SK-MEL-5 (cell line): Measurements from ENCODE around the gene NMRAL1. TPM values are rescaled to one million over a fixed set of nuclear protein-coding genes. Genes with fewer than 3 reads are reported as not detected.
A peak's percentile ranks its signal among the peaks of the same experiment; 100 is the strongest.

ENCODE experiments used
- DNase-seq: peaks from one replicate; pipeline ENCODE4 v3.0.0-alpha.2; 2016; ENCODE audit warnings: low read depth, low spot score
- in situ Hi-C: cut with HindIII; loops from 2 replicates; pipeline ENCODE4 v1.10.0; 2016; ENCODE audit warnings: low sequenced_read_pairs, high pct_unique_total_duplicates, low pct_unique_long_range_greater_than_20kb
- total RNA-seq: library from RNA; depleted of rRNA; stranded (reverse); fragments of >200 nt; shearing (Covaris generic); gene quantifications from 2 replicates; pipeline ENCODE4 v1.2.3, GENCODE V29; 2014

NMRAL1 gene
- total RNA-seq, 1 experiment from 2014 or later: 34.5 TPM

DNA sequence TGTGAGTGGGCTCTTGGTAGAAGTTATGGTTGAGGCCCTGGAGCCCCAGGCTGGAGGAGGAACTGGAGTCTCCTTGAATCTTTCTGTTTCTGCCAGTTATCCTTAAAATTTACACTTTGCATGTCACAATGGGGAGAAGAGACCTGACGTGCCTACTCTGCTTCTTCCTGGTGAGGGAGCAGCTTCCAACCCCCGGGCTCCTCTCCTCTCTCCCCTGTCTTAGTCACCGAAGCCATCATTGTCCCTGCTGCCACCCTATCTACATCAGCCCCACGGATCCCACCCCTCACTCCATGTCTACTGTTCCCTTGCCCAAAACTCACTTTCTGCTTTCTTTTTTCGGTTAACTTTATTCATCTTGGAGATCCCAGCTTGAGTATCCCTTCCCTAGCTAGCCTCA, 31.2 kb downstream of the NMRAL1 start:
- no peak for DNase-seq
- in situ Hi-C loops: no loop called here

DNA sequence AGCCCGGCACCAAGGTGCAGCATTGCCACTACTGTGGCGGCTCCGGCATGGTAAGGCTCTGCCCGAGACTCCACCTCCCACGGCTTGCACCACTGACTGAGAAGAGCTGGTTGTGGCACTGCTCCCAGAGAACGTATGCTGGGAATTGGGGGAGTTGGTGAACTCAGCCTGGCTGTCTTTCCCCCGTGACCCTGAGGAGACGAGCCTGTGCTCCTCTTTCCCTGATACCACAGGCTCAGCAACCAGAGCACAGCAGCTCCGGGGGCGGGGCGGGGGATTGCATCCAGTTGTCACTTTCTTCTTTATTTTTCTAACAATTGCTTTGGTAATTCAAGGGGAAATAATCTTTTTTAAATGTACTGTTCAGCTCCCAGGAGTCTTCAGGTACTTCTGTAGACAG, 32.1 kb downstream of the NMRAL1 start:
- DNase-seq: no peak
- in situ Hi-C loops: no loop called here

DNA sequence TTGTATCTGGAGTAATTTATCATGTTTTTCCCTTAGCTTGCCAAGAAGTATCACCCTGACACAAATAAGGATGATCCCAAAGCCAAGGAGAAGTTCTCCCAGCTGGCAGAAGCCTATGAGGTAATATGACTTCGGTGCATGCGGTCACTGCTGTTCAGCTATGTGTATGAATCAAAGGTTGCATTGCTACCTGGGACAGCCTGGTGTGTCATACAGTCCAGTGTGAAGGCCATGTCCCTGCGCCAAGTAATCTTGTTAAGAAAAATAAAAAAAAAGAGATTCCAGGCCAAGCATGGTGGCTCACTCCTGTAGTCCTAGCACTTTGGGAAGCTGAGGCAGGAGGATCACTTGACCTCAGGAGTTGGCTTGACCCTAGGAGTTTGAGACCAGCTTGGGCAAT, 37.1 kb downstream of the NMRAL1 start:
- in situ Hi-C loops: no loop called here
- DNase-seq: no peak

DNA sequence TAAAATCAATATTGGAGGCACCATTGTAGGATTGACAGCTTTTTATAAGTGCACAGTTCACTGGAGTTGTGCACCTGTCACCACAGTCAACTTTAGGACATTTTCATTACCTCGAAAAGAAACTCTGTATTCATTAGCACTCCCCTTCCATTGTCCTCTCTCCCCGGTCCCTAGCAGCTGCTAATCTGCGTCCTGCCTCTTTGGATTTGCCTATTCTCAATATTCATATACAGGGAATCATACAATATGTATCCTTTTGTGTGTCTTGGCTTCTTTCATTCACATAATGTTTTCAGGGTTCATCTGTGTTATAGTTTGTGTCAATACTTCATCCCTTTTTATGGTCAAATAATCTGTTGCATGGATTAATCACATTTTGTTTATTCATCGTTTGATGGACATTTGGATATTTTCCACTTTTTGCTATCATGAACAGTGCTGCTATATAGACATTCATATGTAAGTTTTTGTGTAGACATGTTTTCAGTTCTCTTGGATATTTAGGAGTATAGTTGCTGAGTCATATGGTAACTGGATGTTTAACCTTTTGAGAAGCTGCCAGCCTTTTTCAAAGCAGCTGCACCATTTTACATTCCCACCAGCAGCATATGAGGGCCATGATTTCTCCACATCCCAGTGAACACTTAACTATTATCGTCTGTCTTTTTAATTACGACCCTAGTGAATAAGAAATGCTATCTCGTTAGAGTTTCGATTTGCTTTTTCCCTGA, 38.9 kb downstream of the NMRAL1 start:
- in situ Hi-C loops: no loop called here
- no peak for DNase-seq

DNA sequence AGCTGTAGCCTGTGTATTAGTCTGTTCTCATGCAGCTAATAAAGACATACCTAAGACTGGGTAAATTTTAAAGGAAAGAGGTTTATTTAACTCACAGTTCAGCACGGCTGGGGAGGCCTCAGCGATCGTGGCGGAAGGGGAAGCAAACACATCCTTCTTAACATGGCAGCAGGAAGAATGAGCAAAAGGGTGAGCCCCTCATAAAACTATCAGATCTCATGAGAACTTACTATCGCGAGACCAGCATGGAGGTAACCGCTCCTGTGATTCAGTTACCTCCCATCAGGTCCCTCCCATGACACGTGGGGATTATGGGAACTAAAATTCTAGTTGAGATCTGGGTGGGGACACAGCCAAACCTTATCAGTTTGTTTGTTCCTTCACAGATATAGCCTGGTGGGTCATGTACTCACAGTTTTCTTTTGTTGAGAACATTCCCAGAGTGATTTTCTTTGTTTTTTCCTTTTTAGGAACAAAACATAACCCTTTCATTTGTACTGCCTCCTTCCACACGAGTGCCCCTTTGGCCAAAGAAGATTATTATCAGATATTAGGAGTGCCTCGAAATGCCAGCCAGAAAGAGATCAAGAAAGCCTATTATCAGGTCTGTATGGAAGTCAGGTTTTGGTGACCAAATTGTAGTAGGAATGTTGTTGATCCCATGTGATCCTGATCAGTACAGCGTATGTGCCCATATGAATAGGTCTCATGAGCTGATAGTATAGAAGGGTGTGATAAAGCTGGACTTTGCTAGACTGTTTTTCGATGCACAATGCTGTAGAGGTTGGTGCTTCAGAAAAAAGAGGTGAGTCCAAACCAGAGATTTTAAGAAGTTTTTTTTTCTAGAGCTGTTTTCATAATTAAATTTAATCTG, 40.3 kb downstream of the NMRAL1 start:
- in situ Hi-C loops: no loop called here
- DNase-seq: no peak

DNA sequence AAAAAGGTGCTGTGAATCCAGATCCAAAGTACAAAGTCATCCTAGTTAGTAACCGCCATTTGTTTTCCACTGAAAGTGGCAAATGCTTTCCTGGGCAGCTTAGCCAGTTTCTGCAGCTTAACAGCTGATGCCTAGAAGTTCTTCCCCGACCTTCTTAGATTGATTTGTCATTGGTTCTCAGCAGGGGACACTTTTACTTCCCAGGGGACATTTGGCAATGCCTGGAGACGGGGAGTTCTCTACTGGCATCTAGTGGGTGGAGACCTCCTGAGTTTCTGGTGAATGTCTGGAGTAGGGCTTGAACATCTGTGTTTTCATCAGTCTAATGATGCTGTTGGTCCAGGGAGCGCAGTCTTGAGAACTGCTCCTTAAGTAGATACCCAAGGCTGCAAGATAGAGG, 41.2 kb downstream of the NMRAL1 start:
- DNase-seq: no peak
- in situ Hi-C loops: no loop called here

DNA sequence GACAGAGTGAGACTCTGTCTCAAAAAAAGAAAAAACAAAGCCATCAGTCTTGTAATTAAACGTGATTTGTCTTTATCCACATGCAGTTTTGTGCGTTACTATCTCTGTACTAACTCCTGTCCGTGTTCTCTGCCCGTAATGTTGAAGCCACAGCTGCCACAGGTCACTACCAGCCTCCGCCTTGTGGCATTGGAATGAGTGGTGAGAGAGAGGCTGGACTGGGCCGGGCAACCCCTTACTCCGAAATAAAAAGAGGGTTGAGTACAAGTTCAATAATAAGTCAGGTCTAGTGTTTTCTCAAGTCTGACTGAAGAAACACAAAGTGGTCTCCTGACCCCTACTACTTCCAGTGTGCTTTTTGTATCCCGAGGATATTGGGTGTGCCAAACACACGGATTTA, 43.4 kb downstream of the NMRAL1 start:
- no peak for DNase-seq
- in situ Hi-C loops: no loop called here

DNA sequence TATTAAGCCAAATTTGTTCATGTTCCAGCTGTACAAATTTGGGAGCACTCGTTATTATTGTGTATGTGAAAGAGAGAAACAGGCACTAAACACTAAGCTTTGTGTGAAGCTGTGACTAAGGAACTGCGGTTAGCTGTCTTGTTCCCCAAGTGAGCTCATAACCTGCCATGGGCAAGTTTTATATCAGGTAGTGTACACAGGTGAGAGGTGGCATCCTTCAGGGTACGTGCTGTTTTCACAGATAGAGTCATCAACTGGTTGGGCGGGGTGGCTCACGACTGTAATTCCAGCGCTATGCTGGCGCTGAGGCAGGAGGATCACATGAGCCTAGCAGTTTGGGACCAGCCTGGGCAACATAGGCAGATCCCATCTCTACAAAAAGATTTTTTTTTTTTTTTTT, 45.9 kb downstream of the NMRAL1 start:
- in situ Hi-C loops: no loop called here
- no peak for DNase-seq

DNA sequence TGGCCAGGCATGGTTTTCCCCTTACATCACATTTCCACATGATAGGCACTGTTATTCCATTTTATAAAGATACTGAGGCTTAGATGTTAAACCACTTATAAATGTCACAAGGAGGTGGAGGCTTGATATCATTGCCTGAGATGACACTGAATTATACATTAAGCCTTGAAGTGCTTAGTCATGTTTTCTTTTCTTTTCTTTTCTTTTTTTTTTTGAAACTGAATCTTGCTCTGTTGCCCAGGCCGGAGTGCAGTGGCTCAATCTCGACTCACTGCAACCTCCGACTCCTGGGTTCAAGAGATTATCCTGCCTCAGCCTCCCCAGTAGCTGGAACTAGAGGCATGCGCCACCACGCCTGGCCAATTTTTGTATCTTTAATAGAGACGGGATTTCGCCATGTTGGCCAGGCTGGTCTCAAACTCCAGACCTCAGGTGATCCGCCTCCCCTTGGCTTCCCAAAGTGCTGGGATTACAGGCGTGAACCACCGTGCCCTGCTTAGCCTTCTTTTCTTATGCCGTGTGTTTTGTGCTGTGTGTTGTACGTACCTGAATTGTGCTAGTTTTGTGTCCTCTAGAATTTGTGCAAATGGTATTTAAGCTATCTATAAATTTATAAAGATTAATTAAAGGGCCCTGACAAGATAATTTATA, 47.6 kb downstream of the NMRAL1 start:
- DNase-seq: no peak
- in situ Hi-C loops: no loop called here

DNA sequence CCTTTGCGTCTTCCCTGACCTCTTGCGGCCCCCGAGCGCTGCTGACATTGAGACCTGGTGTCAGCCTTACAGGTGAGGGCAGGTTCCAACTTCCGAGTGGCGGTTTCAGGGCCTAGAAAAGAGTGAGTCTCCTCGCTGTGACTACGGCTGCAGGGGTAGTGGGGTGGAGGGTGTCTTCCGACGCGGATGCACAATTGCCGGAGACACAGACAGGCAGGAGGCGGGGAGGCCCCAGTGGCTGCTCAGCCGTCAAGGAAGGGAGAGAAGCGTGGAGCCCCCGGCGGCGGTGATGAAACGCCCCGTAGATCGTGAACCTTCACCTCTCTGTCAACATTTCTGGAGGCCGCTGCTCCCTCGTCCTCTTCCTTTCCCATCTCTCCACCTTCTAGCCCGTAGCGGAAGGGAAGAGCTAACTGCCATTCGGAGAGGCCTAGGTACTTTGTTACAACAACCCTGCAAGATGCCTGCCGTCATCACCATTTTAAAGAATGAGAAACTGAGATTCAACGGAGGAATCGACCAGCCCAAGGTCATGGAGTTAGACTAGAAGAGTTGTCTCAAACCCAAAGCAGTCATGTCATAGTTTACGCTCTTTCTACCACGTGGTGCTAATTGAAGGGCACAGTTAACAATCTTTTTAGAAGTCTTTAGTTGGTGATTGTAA, 48.3 kb downstream of the NMRAL1 start:
- in situ Hi-C loops: no loop called here
- DNase-seq: no peak

DNA sequence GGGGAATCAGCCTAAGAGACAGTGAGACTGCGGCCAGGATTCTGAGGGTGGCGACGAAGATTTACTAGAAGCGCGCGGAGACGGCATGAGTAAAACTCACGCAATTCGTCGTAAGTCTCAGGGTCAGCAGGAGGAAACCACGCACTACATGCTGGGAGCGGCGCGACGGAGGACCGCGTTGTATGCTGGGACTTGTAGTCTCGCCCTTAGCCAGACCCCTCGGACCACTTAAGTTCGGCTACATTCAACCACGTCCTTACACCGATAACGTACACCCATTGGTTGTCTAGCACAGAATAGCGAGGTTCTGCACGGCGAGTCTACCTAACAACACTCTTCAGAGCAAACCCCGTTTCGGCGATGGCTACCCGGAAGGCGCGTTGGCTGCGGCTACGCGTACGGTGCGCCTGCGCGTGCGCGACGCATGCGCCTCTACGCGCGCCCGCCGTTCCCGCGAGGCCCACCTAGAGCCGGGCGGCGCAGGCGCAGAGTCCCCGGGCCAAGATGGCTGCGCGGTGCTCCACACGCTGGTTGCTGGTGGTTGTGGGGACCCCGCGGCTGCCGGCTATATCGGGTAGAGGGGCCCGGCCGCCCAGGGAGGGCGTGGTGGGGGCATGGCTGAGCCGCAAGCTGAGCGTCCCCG, 48.9 kb downstream of the NMRAL1 start, which contains the start of gene DNAJA3:
TSS of gene DNAJA3 (plus strand) at position 491 of the 643 bp plus-strand sequence. CDS start at position 505, 14 bp downstream.
- peak; percentile 92 for DNase-seq
- in situ Hi-C loops: no loop called here

DNA sequence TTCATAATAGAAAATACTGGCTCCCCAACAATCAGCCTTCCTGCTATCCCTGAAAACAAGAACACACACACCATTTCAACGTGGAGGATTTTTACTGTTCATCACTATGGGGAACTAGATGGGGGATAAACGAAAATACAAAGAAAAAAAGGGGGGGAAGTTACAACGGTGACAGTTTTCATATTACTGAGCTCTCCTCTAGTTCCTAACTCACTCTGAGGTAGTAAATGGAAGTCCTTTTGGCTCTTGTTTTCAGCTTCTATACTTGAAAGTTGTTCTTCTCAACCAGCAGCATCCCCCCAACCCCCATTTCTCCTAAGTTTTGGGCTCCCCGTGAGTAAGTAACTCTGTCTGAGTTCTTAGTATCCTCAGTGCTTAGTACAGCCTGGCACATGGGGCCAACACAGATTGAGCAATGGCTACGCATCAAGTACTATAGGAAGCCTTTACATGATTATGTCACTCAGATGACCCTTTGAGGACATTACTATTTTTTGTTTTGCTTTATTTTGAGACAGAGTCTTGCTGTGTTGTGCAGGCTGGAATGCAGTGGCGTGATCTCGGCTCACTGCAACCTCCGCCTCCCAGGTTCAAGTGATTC, 53.8 kb downstream of the NMRAL1 start:
- DNase-seq: no peak
- in situ Hi-C loops: no loop called here

DNA sequence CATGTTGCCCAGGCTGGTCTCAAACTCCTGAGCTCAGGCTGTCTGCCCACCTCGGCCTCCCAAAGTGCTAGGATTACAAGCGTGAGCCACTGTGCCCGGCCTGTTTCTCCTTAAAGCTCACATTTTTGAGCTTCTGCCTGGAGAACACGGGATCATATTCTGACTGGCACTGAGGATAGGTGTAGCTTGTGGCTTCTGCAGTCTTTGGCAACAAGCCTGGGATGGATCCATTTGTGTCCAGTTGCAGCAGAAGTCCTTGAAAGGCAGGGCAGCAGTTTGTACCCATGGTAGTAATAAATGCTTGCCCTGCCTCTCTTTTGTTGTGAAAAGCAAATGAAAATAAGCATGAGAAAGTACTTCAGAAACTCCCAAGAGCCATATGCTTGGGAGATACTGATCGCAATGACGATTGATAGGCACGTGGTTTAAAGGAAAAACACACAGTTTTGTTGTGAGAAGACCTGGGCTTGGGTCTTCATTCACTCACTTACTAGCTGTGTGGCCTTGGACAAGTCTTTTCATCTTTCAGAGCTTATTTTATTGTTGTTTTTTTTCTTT, 54.9 kb downstream of the NMRAL1 start:
- in situ Hi-C loops: no loop called here
- DNase-seq: no peak

DNA sequence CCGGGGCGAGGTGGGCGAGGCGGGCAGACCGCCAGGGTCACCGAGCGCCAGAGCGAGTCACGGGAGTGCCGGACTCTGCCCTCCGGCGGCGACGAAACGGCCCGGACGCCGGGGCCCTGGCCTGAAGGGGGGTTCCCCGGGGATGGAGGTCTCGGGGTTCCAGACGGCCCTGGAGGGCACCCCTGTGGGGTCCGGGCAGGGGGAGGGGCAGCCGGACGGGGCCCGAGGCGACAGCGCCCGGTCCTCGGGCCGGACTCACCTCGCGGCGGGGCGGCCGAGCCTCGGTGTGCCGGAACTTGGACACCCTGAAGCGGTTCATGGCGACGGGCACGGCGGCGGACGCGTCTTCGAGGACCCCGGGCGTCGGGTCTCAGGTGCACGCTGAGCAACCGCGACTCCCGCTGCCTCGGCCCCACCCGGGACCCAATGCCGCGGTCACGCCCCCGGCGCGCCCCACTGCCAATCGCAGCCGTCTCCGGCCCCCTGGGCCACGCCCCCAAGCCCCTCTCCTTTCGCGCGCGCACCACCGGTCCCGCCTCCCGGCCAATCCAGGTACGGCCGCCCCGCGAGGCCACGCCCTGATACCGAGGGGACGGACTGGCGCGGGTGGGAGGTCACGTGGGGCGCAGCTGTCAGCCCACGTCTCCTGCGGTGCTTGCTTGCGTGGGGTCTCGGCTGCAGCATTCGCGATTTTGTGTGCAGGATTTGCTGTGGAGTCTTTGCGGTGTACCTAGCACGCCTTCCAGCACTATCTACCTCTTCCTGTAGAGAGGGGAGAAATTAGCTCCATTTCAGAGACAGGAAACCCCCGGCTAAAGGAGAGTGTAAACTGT, 58.0 kb downstream of the NMRAL1 start, which contains the start of gene CORO7:
TSS of gene CORO7 (minus strand) at position 397 of the 833 bp plus-strand sequence. CDS start at position 319, 78 bp downstream.
- in situ Hi-C loops: no loop called here

DNA sequence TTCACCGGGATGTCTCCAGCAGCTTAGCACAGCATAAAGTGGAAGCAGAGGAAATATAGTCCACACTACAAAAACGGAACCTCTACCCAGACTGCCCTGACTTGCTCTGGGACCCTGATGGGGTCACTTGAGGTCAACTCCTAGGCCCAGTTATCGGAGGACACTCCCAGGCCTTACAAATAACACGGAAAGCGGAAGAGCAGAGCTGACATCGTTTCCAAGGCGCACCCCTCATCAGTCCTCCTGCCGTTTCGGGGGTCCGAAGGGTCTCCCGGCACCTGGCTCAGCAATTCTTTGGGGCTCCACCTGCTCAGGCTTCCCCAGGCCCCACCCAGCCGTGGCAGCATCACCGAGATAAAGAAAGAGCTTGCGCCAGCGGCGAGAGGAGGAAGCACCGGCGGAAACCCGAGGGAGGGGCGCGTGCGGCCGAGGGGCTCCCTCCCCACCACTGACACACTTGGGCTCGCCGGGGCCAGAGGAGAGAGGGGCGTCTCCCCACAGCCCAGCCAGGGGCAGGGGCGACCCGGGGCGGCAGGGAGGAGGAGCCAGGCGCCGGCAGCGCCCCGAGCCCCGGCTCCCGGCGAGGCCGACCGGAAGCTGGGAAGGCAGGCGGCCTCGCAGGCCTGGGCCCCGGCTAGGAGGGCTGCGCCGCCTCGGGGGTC, 58.8 kb downstream of the NMRAL1 start:
- DNase-seq: no peak
- in situ Hi-C loops: no loop called here

More for the DNA sequence above, 58.0 kb downstream of the NMRAL1 start, which contains the start of gene CORO7:
- peak; percentile 89 for DNase-seq
